PC-9 (cell line): ENCODE measurements around the gene SGIP1. TPM values are rescaled to one million over a fixed set of nuclear protein-coding genes. Genes with fewer than 3 reads are reported as not detected.
A peak's percentile ranks its signal among the peaks of the same experiment; 100 is the strongest.
"Not testable (repeated sequence)": the region's sequence is repeated elsewhere in the genome, so short reads cannot be mapped to it uniquely, and the experiment has no call there.

Source experiments
- BruUV-seq: library from RNA; stranded (reverse); fragments of 400-500 nt; replicated peaks from 2 replicates; lab custom pipeline; 2021; lab: Mats Ljungman, UMichigan
- CTCF ChIA-PET: fragments of 300-600 bp; sonication (Branson Sonifier 250); formaldehyde crosslinking; loops from one replicate; lab custom pipeline; 2022; ENCODE audit warnings: antibody characterized with exemption; lab: Charles Lee
- POLR2A ChIA-PET: fragments of 300-600 bp; sonication (Branson Sonifier 250); formaldehyde crosslinking; loops from one replicate; lab custom pipeline; 2022; ENCODE audit warnings: antibody characterized with exemption; ENCODE audit not compliant: unreplicated experiment; lab: Charles Lee
- DNase-seq, 2 experiments: peaks; one replicate each; pipeline versions ENCODE4 v3.0.0 to v3.0.0-alpha.2; 2015 to 2022; ENCODE audit warnings: mixed read lengths in 1 of 2
- H2AFZ ChIP-seq: fragments of 200-600 bp; sonication (generic); 2 replicates; pipeline ENCODE4 v1.8.1; 2017; ENCODE audit warnings: antibody characterized with exemption
- H3F3A ChIP-seq: fragments of 200-600 bp; sonication (generic); 2 replicates; pipeline ENCODE4 v1.8.1; 2017; ENCODE audit warnings: antibody characterized with exemption, mild to moderate bottlenecking, low read depth; ENCODE audit not compliant: insufficient read depth
- H3K27ac ChIP-seq: fragments of 200-600 bp; sonication (generic); 2 replicates; pipeline ENCODE4 v1.6.1; 2016; ENCODE audit warnings: mixed run types
- H3K27me3 ChIP-seq: fragments of 200-600 bp; sonication (generic); 2 replicates; pipeline ENCODE4 v1.6.1; 2016; ENCODE audit warnings: low read depth, mixed run types; ENCODE audit not compliant: insufficient read depth
- H3K36me3 ChIP-seq: fragments of 200-600 bp; sonication (generic); 2 replicates; pipeline ENCODE4 v1.6.1; 2016; ENCODE audit warnings: low read depth, mixed run types
- H3K4me1 ChIP-seq: fragments of 200-600 bp; sonication (generic); replicated peaks from 2 replicates; pipeline ENCODE4 v1.6.1; 2016; ENCODE audit warnings: mixed run types; ENCODE audit not compliant: insufficient read depth
- H3K4me2 ChIP-seq: fragments of 200-600 bp; sonication (generic); 2 replicates; pipeline ENCODE4 v1.6.1; 2017; ENCODE audit warnings: mixed run types
- H3K4me3 ChIP-seq: fragments of 200-600 bp; sonication (generic); 2 replicates; pipeline ENCODE4 v1.6.1; 2016; ENCODE audit warnings: mixed run types
- H3K79me2 ChIP-seq: fragments of 200-600 bp; sonication (generic); 2 replicates; pipeline ENCODE4 v1.6.1; 2017; ENCODE audit warnings: low read depth, mixed run types
- H3K9me2 ChIP-seq: fragments of 200-600 bp; sonication (generic); 2 replicates; pipeline ENCODE4 v1.8.1; 2017; ENCODE audit warnings: mild to moderate bottlenecking; ENCODE audit not compliant: insufficient read depth
- H3K9me3 ChIP-seq: fragments of 200-600 bp; sonication (generic); 2 replicates; pipeline ENCODE4 v1.8.1; 2016; ENCODE audit warnings: low read depth; ENCODE audit not compliant: insufficient read depth
- H4K20me1 ChIP-seq: fragments of 200-600 bp; sonication (generic); 2 replicates; pipeline ENCODE4 v1.8.1; 2017; ENCODE audit not compliant: insufficient read depth
- CTCF ChIP-seq: fragments of 200-600 bp; sonication (generic); conservative IDR thresholded peaks from 2 replicates; pipeline ENCODE4 v1.6.1; 2017; ENCODE audit warnings: mixed run types, antibody characterized with exemption, mild to moderate bottlenecking, moderate library complexity
- EZH2 ChIP-seq: fragments of 200-600 bp; sonication (generic); IDR thresholded peaks from 2 replicates; pipeline ENCODE4 v1.8.0; 2017; ENCODE audit warnings: antibody characterized with exemption, low read depth
- intact Hi-C: fragments of 100-400 bp; cut with micrococcal nuclease; formaldehyde crosslinking; loops from one replicate; pipeline ENCODE4 v1.10.0; 2022; ENCODE audit not compliant: unreplicated experiment
- total RNA-seq: library from RNA; stranded (reverse); gene quantifications from 2 replicates; pipeline ENCODE4 v1.2.3, GENCODE V29; 2021

SGIP1 gene
- total RNA-seq, 1 experiment from 2014 or later, result not detected

GRCh38 chr1:66732407-66733166 lies 198.6 kb downstream of the SGIP1 start:
- Histone ChIP-seq H3K4me3 (no peak overlapping the region), H3K27ac (no peak overlapping the region), H3K27me3 (no peaks in the 10 kb centered on the region), H3K36me3 (no peaks in the 10 kb centered on the region), H4K20me1 (no peaks in the 10 kb centered on the region), H3K9me2 (no peaks in the 10 kb centered on the region), H3K4me1 (peaks cover 18% of the 10 kb centered on the region; the same call in 1 of the 2 replicates), H3K79me2 (no peaks in the 10 kb centered on the region), H3K9me3 (no peaks in the 10 kb centered on the region), H3K4me2 (no peak overlapping the region), H2AFZ (no peak overlapping the region), H3F3A (no peaks in the 10 kb centered on the region)
- no peak for TF ChIP-seq EZH2
- no peak for TF ChIP-seq CTCF
- BruUV-seq, result no TSS peak
- ChIA-PET POLR2A (no interaction called here), CTCF (no interaction called here)
- no peak for DNase-seq
- intact Hi-C loops, result no loop called here

- H3K27ac ChIP-seq, result no peak overlapping the region
- no peaks in the 10 kb centered on the region for H3K9me3 ChIP-seq
- H3K4me2 ChIP-seq, result no peak overlapping the region
- no peaks in the 10 kb centered on the region for H4K20me1 ChIP-seq
- no peaks in the 10 kb centered on the region for H3K79me2 ChIP-seq
- H3K27me3 ChIP-seq, result no peaks in the 10 kb centered on the region
- H3K36me3 ChIP-seq, result no peaks in the 10 kb centered on the region
- BruUV-seq, result no TSS peak
- no peaks in the 10 kb centered on the region for H3F3A ChIP-seq
- no peak for DNase-seq
- TF ChIP-seq CTCF (0 out of 2 replicates have a peak, but pooled peaks have one; percentile 30), EZH2 (no peak)
- peaks cover 18% of the 10 kb centered on the region; the same call in 1 of the 2 replicates for H3K4me1 ChIP-seq
- CTCF ChIA-PET, result interaction anchor here (0.5 kb wide), 1 partner anchor 229 kb away, joined by 3 read pairs; no protein-coding TSS in a partner anchor
- no peak overlapping the region for H2AFZ ChIP-seq
- intact Hi-C loops, result no loop called here
- H3K4me3 ChIP-seq, result no peak overlapping the region
- POLR2A ChIA-PET, result no interaction called here
- H3K9me2 ChIP-seq, result no peaks in the 10 kb centered on the region
Measured at GRCh38 chr1:66733348-66734017, 199.5 kb downstream of the SGIP1 start.

- CTCF ChIA-PET, intact Hi-C loops, H3K27ac ChIP-seq: not testable (repeated sequence)
Measured at GRCh38 chr1:66734531-66734930, 200.6 kb downstream of the SGIP1 start.

More at GRCh38 chr1:66734531-66734930, 200.6 kb downstream of the SGIP1 start:
- H4K20me1 ChIP-seq, H3K4me3 ChIP-seq, H3K9me3 ChIP-seq, H3K36me3 ChIP-seq, H3K4me2 ChIP-seq, DNase-seq, POLR2A ChIA-PET, H3F3A ChIP-seq, H2AFZ ChIP-seq, BruUV-seq, H3K27me3 ChIP-seq, H3K9me2 ChIP-seq, H3K79me2 ChIP-seq: not testable (repeated sequence)
- H3K4me1 ChIP-seq, result peaks cover 18% of the 10 kb centered on the region; the same call in 1 of the 2 replicates
